Astrocyte (in vitro differentiated cells and primary cell): ENCODE results near the gene PHF13.

ENCODE experiments used
- EZH2 ChIP-seq: IDR thresholded peaks from 2 replicates; pipeline ENCODE4 v1.6.1; 2012; ENCODE audit warnings: mild to moderate bottlenecking, low read length, inconsistent platforms; ENCODE audit not compliant: insufficient read depth
- TF ChIP-seq, protein P1 (sequence below): IDR thresholded peaks from 2 replicates; pipeline ENCODE4 v1.5.1; 2011; ENCODE audit warnings: low read depth, mild to moderate bottlenecking, inconsistent platforms, low read length, moderate library complexity; ENCODE audit not compliant: insufficient read depth

DNA sequence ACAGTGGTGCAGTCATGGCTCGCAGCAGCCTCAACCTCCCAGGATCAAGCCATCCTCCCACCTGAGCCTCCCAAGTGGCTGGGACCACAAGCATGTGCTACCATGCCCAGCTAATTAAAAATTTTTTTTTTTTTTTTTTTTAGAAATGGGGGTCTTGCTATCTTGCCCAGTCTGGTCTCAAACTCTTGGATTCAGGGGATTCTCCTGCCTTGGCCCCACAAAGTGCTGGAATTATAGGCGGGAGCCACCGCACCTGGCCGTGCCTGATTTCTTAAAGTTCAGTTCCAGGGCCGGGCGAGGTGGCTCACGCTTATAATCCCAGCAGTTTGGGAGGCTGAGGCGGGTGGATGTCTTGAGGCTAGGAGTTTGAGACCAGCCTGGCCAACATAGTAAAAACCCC is 17.5 kb downstream of the PHF13 start:
- TF ChIP-seq, protein P1, sequence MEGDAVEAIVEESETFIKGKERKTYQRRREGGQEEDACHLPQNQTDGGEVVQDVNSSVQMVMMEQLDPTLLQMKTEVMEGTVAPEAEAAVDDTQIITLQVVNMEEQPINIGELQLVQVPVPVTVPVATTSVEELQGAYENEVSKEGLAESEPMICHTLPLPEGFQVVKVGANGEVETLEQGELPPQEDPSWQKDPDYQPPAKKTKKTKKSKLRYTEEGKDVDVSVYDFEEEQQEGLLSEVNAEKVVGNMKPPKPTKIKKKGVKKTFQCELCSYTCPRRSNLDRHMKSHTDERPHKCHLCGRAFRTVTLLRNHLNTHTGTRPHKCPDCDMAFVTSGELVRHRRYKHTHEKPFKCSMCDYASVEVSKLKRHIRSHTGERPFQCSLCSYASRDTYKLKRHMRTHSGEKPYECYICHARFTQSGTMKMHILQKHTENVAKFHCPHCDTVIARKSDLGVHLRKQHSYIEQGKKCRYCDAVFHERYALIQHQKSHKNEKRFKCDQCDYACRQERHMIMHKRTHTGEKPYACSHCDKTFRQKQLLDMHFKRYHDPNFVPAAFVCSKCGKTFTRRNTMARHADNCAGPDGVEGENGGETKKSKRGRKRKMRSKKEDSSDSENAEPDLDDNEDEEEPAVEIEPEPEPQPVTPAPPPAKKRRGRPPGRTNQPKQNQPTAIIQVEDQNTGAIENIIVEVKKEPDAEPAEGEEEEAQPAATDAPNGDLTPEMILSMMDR, result no peak
- TF ChIP-seq EZH2, result no peak
